GM23338 (cell line): Measurements from ENCODE around the gene FN3KRP. TPM values are rescaled to one million over a fixed set of nuclear protein-coding genes. Genes with fewer than 3 reads are reported as not detected.

Experiments
- ATAC-seq: fragments of 200-7000 bp; cut with Tn5 transposase; 3 replicates; pipeline ENCODE4 v1.9.1; 2020
- DNase-seq: peaks from one replicate; pipeline ENCODE4 v3.0.0-alpha.2; 2015; ENCODE audit warnings: low spot score
- H2AFZ ChIP-seq: fragments of 200-600 bp; sonication (generic); 2 replicates; pipeline ENCODE4 v1.8.0; 2016; ENCODE audit warnings: antibody characterized with exemption, mild to moderate bottlenecking, moderate library complexity
- H3F3A ChIP-seq: fragments of 200-600 bp; sonication (generic); replicated peaks from 2 replicates; pipeline ENCODE4 v1.8.0; 2017; ENCODE audit warnings: antibody characterized with exemption, mixed run types, low read depth
- H3K27ac ChIP-seq: fragments of 200-600 bp; sonication (generic); 2 replicates; pipeline ENCODE4 v1.6.1; 2016; ENCODE audit warnings: low read depth
- H3K27me3 ChIP-seq: fragments of 200-600 bp; sonication (generic); 2 replicates; pipeline ENCODE4 v1.8.0; 2016; ENCODE audit warnings: mild to moderate bottlenecking, mixed run types, moderate library complexity; ENCODE audit not compliant: insufficient read depth
- H3K36me3 ChIP-seq: fragments of 200-600 bp; sonication (generic); 2 replicates; pipeline ENCODE4 v1.8.0; 2016; ENCODE audit warnings: mild to moderate bottlenecking; ENCODE audit not compliant: insufficient read depth
- H3K4me1 ChIP-seq: fragments of 200-600 bp; sonication (generic); 2 replicates; pipeline ENCODE4 v1.8.0; 2016; ENCODE audit warnings: mild to moderate bottlenecking, moderate library complexity; ENCODE audit not compliant: insufficient read depth
- H3K4me2 ChIP-seq: fragments of 200-600 bp; sonication (generic); 2 replicates; pipeline ENCODE4 v1.7.1; 2017; ENCODE audit warnings: mixed run types
- H3K4me3 ChIP-seq: fragments of 200-600 bp; sonication (generic); 2 replicates; pipeline ENCODE4 v1.6.1; 2016; ENCODE audit warnings: mixed run types
- H3K79me2 ChIP-seq: fragments of 200-600 bp; sonication (generic); replicated peaks from 2 replicates; pipeline ENCODE4 v1.8.0; 2017; ENCODE audit warnings: mild to moderate bottlenecking; ENCODE audit not compliant: insufficient read depth
- H3K9me2 ChIP-seq: fragments of 200-600 bp; sonication (generic); 2 replicates; pipeline ENCODE4 v1.8.0; 2017; ENCODE audit not compliant: insufficient read depth
- H4K20me1 ChIP-seq: fragments of 200-600 bp; sonication (generic); replicated peaks from 2 replicates; pipeline ENCODE4 v1.8.0; 2017; ENCODE audit warnings: mild to moderate bottlenecking; ENCODE audit not compliant: insufficient read depth
- H3K27ac Mint-ChIP-seq: 2 replicates; pipeline ENCODE4 v1.8.0; 2020; ENCODE audit warnings: inconsistent platforms, mild to moderate bottlenecking, moderate library complexity, mixed read lengths
- H3K27me3 Mint-ChIP-seq: 3 replicates; pipeline ENCODE4 v1.8.0; 2022; ENCODE audit warnings: low read depth, mild to moderate bottlenecking, moderate library complexity, mixed read lengths, inconsistent platforms; ENCODE audit not compliant: insufficient read depth, poor library complexity
- H3K36me3 Mint-ChIP-seq: 3 replicates; pipeline ENCODE4 v1.8.0; 2021; ENCODE audit warnings: low read depth, mild to moderate bottlenecking, inconsistent platforms, moderate library complexity, mixed read lengths
- H3K4me1 Mint-ChIP-seq: 3 replicates; pipeline ENCODE4 v1.8.0; 2020; ENCODE audit warnings: mild to moderate bottlenecking, inconsistent platforms, mixed read lengths
- H3K4me3 Mint-ChIP-seq: 3 replicates; pipeline ENCODE4 v1.8.0; 2021; ENCODE audit warnings: moderate library complexity, mild to moderate bottlenecking, inconsistent platforms, mixed read lengths
- H3K9me3 Mint-ChIP-seq: 3 replicates; pipeline ENCODE4 v1.8.0; 2020; ENCODE audit warnings: moderate library complexity, mild to moderate bottlenecking, inconsistent platforms, mixed read lengths
- CREB1 ChIP-seq: fragments of 250-450 bp; sonication (Bioruptor Pico); IDR thresholded peaks from 2 replicates; pipeline ENCODE4 v1.5.0; 2020; ENCODE audit warnings: low read depth, mild to moderate bottlenecking, moderate library complexity
- JUNB ChIP-seq: IDR thresholded peaks from one replicate; pipeline ENCODE4 v1.6.1; 2016; ENCODE audit warnings: antibody characterized with exemption; ENCODE audit not compliant: unreplicated experiment
- NANOG ChIP-seq: IDR thresholded peaks from 2 replicates; pipeline ENCODE4 v1.6.1; 2016; ENCODE audit warnings: antibody characterized with exemption, borderline replicate concordance
- ZNF114 ChIP-seq: fragments of 250-450 bp; sonication (Bioruptor Pico); IDR thresholded peaks from 2 replicates; pipeline ENCODE4 v1.5.0; 2020; ENCODE audit warnings: mild to moderate bottlenecking, moderate library complexity
- ZNF331 ChIP-seq: fragments of 250-450 bp; sonication (Bioruptor Pico); IDR thresholded peaks from 2 replicates; pipeline ENCODE4 v1.5.0; 2020; ENCODE audit warnings: low read depth, mild to moderate bottlenecking, moderate library complexity
- polyA plus RNA-seq: library from polyadenylated mRNA; unstranded; fragments of >200 nt; fragmentation: Nextera tagmentation; extraction: Ambion mirVana; gene quantifications from 2 replicates; pipeline ENCODE4 v1.2.1, GENCODE V29; 2016
- total RNA-seq: library from RNA; depleted of rRNA; stranded (reverse); fragments of >200 nt; shearing (Covaris generic); gene quantifications from 2 replicates; pipeline ENCODE4 v1.2.3, GENCODE V29; 2014
- TF ChIP-seq, protein P1 (sequence below): IDR thresholded peaks from one replicate; pipeline ENCODE4 v1.6.1; 2018; ENCODE audit warnings: antibody characterized with exemption; ENCODE audit not compliant: unreplicated experiment
- TF ChIP-seq, protein P2 (sequence below), 2 experiments: fragments of 200-600 bp in 1 of 2; sonication (generic) in 1 of 2; conservative IDR thresholded peaks; 2 replicates each; pipeline versions ENCODE4 v1.5.1 to v1.6.1; 2016 to 2017; ENCODE audit warnings: antibody characterized with exemption in 2 of 2, low read depth in 2 of 2, mild to moderate bottlenecking in 2 of 2, moderate library complexity in 1 of 2
- TF ChIP-seq, protein P3 (sequence below): fragments of 250-450 bp; sonication (Bioruptor Pico); IDR thresholded peaks from 2 replicates; pipeline ENCODE4 v1.5.0; 2020; ENCODE audit warnings: mild to moderate bottlenecking, moderate library complexity
- TF ChIP-seq, protein P4 (sequence below): IDR thresholded peaks from 2 replicates; pipeline ENCODE4 v1.6.1; 2016; ENCODE audit warnings: antibody characterized with exemption

FN3KRP gene
- total and polyA plus RNA-seq, 2 experiments from 2014 or later = 15.9 to 16.7 TPM

- TF ChIP-seq, protein P1, sequence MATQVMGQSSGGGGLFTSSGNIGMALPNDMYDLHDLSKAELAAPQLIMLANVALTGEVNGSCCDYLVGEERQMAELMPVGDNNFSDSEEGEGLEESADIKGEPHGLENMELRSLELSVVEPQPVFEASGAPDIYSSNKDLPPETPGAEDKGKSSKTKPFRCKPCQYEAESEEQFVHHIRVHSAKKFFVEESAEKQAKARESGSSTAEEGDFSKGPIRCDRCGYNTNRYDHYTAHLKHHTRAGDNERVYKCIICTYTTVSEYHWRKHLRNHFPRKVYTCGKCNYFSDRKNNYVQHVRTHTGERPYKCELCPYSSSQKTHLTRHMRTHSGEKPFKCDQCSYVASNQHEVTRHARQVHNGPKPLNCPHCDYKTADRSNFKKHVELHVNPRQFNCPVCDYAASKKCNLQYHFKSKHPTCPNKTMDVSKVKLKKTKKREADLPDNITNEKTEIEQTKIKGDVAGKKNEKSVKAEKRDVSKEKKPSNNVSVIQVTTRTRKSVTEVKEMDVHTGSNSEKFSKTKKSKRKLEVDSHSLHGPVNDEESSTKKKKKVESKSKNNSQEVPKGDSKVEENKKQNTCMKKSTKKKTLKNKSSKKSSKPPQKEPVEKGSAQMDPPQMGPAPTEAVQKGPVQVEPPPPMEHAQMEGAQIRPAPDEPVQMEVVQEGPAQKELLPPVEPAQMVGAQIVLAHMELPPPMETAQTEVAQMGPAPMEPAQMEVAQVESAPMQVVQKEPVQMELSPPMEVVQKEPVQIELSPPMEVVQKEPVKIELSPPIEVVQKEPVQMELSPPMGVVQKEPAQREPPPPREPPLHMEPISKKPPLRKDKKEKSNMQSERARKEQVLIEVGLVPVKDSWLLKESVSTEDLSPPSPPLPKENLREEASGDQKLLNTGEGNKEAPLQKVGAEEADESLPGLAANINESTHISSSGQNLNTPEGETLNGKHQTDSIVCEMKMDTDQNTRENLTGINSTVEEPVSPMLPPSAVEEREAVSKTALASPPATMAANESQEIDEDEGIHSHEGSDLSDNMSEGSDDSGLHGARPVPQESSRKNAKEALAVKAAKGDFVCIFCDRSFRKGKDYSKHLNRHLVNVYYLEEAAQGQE = no peak
Measured at GRCh38 chr17:82681547-82681946, 35.0 kb upstream of the FN3KRP start (continued).

GRCh38 chr17:82683534-82683933 is 33.0 kb upstream of the FN3KRP start:
- ATAC-seq (no peak), DNase-seq (no peak)
- Histone ChIP-seq H3K36me3 (no peaks in the 10 kb centered on the region), H3K4me1 (no peaks in the 10 kb centered on the region), H4K20me1 (no peaks in the 10 kb centered on the region), H3F3A (no peaks in the 10 kb centered on the region), H3K27me3 (no peaks in the 10 kb centered on the region), H3K9me2 (no peaks in the 10 kb centered on the region), H2AFZ (no peak overlapping the region), H3K27ac (no peak overlapping the region), H3K79me2 (no peaks in the 10 kb centered on the region), H3K4me2 (no peak overlapping the region), H3K4me3 (no peak overlapping the region)
- H3K27ac Mint-ChIP-seq = no peak overlapping the region
- no peak overlapping the region for H3K4me3 Mint-ChIP-seq
- H3K9me3 Mint-ChIP-seq = peaks cover 9% of the 10 kb centered on the region; the same call in 2 of the 3 replicates
- no peaks in the 10 kb centered on the region for H3K36me3 Mint-ChIP-seq
- H3K4me1 Mint-ChIP-seq = no peaks in the 10 kb centered on the region
- no peaks in the 10 kb centered on the region for H3K27me3 Mint-ChIP-seq
- TF ChIP-seq NANOG (no peak), JUNB (no peak), ZNF114 (CRISPR knock-in tag) (no peak), CREB1 (no peak), ZNF331 (CRISPR knock-in tag) (no peak)
- TF ChIP-seq, protein P2, sequence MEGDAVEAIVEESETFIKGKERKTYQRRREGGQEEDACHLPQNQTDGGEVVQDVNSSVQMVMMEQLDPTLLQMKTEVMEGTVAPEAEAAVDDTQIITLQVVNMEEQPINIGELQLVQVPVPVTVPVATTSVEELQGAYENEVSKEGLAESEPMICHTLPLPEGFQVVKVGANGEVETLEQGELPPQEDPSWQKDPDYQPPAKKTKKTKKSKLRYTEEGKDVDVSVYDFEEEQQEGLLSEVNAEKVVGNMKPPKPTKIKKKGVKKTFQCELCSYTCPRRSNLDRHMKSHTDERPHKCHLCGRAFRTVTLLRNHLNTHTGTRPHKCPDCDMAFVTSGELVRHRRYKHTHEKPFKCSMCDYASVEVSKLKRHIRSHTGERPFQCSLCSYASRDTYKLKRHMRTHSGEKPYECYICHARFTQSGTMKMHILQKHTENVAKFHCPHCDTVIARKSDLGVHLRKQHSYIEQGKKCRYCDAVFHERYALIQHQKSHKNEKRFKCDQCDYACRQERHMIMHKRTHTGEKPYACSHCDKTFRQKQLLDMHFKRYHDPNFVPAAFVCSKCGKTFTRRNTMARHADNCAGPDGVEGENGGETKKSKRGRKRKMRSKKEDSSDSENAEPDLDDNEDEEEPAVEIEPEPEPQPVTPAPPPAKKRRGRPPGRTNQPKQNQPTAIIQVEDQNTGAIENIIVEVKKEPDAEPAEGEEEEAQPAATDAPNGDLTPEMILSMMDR (conservative IDR thresholded peaks at IDR 0.05; ENCODE audit: low read depth in 2 of 2) = no peak
- TF ChIP-seq, protein P3, sequence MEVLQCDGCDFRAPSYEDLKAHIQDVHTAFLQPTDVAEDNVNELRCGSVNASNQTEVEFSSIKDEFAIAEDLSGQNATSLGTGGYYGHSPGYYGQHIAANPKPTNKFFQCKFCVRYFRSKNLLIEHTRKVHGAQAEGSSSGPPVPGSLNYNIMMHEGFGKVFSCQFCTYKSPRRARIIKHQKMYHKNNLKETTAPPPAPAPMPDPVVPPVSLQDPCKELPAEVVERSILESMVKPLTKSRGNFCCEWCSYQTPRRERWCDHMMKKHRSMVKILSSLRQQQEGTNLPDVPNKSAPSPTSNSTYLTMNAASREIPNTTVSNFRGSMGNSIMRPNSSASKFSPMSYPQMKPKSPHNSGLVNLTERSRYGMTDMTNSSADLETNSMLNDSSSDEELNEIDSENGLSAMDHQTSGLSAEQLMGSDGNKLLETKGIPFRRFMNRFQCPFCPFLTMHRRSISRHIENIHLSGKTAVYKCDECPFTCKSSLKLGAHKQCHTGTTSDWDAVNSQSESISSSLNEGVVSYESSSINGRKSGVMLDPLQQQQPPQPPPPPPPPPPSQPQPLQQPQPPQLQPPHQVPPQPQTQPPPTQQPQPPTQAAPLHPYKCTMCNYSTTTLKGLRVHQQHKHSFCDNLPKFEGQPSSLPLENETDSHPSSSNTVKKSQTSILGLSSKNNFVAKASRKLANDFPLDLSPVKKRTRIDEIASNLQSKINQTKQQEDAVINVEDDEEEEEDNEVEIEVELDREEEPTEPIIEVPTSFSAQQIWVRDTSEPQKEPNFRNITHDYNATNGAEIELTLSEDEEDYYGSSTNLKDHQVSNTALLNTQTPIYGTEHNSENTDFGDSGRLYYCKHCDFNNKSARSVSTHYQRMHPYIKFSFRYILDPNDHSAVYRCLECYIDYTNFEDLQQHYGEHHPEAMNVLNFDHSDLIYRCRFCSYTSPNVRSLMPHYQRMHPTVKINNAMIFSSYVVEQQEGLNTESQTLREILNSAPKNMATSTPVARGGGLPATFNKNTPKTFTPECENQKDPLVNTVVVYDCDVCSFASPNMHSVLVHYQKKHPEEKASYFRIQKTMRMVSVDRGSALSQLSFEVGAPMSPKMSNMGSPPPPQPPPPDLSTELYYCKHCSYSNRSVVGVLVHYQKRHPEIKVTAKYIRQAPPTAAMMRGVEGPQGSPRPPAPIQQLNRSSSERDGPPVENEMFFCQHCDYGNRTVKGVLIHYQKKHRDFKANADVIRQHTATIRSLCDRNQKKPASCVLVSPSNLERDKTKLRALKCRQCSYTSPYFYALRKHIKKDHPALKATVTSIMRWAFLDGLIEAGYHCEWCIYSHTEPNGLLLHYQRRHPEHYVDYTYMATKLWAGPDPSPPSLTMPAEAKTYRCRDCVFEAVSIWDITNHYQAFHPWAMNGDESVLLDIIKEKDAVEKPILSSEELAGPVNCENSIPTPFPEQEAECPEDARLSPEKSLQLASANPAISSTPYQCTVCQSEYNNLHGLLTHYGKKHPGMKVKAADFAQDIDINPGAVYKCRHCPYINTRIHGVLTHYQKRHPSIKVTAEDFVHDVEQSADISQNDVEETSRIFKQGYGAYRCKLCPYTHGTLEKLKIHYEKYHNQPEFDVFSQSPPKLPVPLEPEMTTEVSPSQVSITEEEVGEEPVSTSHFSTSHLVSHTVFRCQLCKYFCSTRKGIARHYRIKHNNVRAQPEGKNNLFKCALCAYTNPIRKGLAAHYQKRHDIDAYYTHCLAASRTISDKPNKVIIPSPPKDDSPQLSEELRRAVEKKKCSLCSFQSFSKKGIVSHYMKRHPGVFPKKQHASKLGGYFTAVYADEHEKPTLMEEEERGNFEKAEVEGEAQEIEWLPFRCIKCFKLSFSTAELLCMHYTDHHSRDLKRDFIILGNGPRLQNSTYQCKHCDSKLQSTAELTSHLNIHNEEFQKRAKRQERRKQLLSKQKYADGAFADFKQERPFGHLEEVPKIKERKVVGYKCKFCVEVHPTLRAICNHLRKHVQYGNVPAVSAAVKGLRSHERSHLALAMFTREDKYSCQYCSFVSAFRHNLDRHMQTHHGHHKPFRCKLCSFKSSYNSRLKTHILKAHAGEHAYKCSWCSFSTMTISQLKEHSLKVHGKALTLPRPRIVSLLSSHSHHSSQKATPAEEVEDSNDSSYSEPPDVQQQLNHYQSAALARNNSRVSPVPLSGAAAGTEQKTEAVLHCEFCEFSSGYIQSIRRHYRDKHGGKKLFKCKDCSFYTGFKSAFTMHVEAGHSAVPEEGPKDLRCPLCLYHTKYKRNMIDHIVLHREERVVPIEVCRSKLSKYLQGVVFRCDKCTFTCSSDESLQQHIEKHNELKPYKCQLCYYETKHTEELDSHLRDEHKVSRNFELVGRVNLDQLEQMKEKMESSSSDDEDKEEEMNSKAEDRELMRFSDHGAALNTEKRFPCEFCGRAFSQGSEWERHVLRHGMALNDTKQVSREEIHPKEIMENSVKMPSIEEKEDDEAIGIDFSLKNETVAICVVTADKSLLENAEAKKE (CRISPR knock-in tag) = no peak
- TF ChIP-seq, protein P1 = no peak
- TF ChIP-seq, protein P4, sequence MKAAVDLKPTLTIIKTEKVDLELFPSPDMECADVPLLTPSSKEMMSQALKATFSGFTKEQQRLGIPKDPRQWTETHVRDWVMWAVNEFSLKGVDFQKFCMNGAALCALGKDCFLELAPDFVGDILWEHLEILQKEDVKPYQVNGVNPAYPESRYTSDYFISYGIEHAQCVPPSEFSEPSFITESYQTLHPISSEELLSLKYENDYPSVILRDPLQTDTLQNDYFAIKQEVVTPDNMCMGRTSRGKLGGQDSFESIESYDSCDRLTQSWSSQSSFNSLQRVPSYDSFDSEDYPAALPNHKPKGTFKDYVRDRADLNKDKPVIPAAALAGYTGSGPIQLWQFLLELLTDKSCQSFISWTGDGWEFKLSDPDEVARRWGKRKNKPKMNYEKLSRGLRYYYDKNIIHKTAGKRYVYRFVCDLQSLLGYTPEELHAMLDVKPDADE = no peak
